ENCODE results near the gene PTPN14.

PTPN14 gene

DNA sequence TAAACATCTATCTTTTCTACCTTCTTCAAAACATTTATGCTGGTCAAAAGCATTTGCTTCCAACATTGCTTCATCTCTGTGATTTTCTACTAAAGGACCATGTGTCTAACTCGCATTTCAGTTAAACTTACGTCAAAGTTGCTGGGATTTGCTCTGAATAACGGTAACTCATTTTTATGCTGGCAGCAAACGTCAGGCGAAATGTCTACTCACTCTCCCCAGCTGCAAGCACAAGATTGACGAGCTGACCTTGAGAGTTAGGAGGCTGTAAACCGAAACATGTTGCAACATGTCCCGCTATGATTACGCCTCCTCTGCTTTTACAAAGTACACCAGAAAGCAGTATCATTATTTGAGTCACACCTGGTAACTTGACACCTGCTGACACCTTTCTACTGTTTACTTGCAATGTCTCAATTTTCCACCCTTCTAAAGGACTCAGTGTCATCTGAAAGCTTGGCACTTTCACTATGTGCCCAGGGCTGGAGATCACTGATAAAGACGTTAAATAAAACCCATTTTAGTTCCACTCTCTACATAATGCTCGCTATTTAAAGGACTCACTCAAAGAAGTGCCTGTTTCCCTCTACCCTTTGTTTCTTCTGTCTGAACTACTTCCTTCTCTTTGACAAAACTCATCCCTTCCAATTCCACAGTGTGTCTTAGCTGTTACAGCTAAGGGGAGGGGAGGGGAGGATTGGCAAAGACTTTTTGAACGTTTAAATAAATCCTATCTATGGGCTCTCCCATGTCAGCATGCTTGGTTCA, 111.9 kb downstream of the PTPN14 start (continued):
- peak; percentile 87 for TF ChIP-seq OSR2 (tag by site-specific recombination; IDR thresholded peaks at IDR 0.05)
- no peak for TF ChIP-seq ZNF16 (tag by site-specific recombination; IDR thresholded peaks at IDR 0.05; ENCODE audit: low read depth)
- TF ChIP-seq GLI4 (tag by site-specific recombination; IDR thresholded peaks at IDR 0.05) = 0 out of 2 replicates have a peak, but pooled peaks have one; percentile 53
- TF ChIP-seq ZNF830 (tag by site-specific recombination; IDR thresholded peaks at IDR 0.05; ENCODE audit: low read depth) = no peak
- TF ChIP-seq SP3 (tag by site-specific recombination; IDR thresholded peaks at IDR 0.05) = peak; percentile 61
- no peak for TF ChIP-seq SETDB1 (IDR thresholded peaks at IDR 0.05; ENCODE audit: insufficient read length, low read length)

DNA sequence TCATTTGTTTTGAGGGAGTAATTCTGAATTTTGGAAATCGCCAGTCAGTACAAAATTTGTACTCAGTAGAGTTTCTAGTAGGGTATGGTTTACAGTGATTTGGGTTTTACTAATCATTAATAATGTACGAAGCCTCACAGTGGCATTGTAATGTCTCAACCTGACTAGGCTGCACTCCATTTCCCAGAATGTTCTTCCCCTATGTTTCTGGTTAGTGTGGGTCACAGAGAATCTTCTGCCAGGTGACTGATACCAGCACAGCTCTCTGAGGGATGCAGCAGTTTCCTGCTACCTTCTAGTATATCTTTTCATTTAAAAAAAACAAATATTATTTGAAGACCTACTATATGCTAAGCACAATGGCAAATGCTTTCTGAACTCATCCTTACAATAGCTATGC, 112.9 kb downstream of the PTPN14 start:
- Histone ChIP-seq H3K27ac (ENCODE audit: extremely low read depth, low read depth, low read length) (no peak overlapping the region), H3K4me1 (ENCODE audit: control insufficient read depth, insufficient read depth, low read length) (peaks cover 16% of the 10 kb centered on the region), H3K9me3 (ENCODE audit: control insufficient read depth, insufficient read depth, low read depth, low read length) (no peaks in the 10 kb centered on the region), H3K36me3 (ENCODE audit: control insufficient read depth in 2 of 2, insufficient read depth in 1 of 2, low read length in 2 of 2) (no peaks in the 10 kb centered on the region), H3K4me3 (ENCODE audit: low read depth, low read length) (no peak overlapping the region)
- ChIA-PET POLR2A (no interaction called here), CTCF (interaction anchor here (0.7 kb wide), 1 partner anchor 89 kb away, joined by 3 read pairs; no protein-coding TSS in a partner anchor)
- no peak for TF ChIP-seq ZNF785 (tag by site-specific recombination; IDR thresholded peaks at IDR 0.05)
- TF ChIP-seq GFI1B (tag by site-specific recombination; IDR thresholded peaks at IDR 0.05) = no peak

DNA sequence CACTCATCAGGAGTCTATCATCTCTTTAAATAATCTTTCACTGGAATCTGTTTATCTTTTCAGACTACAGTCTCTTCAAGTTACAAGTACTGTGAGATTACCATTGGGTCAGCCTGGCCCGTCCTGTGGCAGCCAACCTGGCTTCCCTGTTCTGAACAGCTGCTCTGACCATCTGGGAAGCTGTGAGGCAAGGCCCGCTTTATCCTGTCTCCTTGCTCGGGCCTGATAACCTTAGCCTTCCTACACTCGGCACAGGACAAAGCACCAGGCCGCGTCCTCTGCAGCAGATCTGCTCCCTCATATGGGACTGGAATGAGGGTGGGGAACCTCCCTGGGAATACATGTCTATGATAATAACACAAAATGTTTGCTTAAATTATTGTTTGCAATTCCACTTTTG, 113.3 kb downstream of the PTPN14 start:
- H3K4me3 ChIP-seq (ENCODE audit: low read depth, low read length) = no peak overlapping the region
- no peak overlapping the region for H3K27ac ChIP-seq (ENCODE audit: extremely low read depth, low read depth, low read length)
- ChIA-PET CTCF (interaction anchor here (0.7 kb wide), 2 partner anchors 89 to 188 kb away, joined by 3 read pairs; no protein-coding TSS in a partner anchor), POLR2A (no interaction called here)
- H3K9me3 ChIP-seq (ENCODE audit: control insufficient read depth, insufficient read depth, low read depth, low read length) = no peaks in the 10 kb centered on the region
- H3K36me3 ChIP-seq (ENCODE audit: control insufficient read depth in 2 of 2, insufficient read depth in 1 of 2, low read length in 2 of 2) = no peaks in the 10 kb centered on the region
- TF ChIP-seq ZNF169 (tag by site-specific recombination; IDR thresholded peaks at IDR 0.05) (no peak), ZNF629 (tag by site-specific recombination; IDR thresholded peaks at IDR 0.05) (no peak), ZEB2 (tag by site-specific recombination; IDR thresholded peaks at IDR 0.05) (no peak), ZFP41 (tag by site-specific recombination; IDR thresholded peaks at IDR 0.05; ENCODE audit: borderline replicate concordance) (no peak), ZNF423 (tag by site-specific recombination; IDR thresholded peaks at IDR 0.05) (no peak), ZNF701 (tag by site-specific recombination; IDR thresholded peaks at IDR 0.05) (no peak), ZNF175 (tag by site-specific recombination; IDR thresholded peaks at IDR 0.05) (no peak), ZNF830 (tag by site-specific recombination; IDR thresholded peaks at IDR 0.05; ENCODE audit: low read depth) (no peak)
- TF ChIP-seq, protein P1, sequence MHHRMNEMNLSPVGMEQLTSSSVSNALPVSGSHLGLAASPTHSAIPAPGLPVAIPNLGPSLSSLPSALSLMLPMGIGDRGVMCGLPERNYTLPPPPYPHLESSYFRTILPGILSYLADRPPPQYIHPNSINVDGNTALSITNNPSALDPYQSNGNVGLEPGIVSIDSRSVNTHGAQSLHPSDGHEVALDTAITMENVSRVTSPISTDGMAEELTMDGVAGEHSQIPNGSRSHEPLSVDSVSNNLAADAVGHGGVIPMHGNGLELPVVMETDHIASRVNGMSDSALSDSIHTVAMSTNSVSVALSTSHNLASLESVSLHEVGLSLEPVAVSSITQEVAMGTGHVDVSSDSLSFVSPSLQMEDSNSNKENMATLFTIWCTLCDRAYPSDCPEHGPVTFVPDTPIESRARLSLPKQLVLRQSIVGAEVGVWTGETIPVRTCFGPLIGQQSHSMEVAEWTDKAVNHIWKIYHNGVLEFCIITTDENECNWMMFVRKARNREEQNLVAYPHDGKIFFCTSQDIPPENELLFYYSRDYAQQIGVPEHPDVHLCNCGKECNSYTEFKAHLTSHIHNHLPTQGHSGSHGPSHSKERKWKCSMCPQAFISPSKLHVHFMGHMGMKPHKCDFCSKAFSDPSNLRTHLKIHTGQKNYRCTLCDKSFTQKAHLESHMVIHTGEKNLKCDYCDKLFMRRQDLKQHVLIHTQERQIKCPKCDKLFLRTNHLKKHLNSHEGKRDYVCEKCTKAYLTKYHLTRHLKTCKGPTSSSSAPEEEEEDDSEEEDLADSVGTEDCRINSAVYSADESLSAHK (tag by site-specific recombination; IDR thresholded peaks at IDR 0.05) = no peak
- TF ChIP-seq, protein P2, sequence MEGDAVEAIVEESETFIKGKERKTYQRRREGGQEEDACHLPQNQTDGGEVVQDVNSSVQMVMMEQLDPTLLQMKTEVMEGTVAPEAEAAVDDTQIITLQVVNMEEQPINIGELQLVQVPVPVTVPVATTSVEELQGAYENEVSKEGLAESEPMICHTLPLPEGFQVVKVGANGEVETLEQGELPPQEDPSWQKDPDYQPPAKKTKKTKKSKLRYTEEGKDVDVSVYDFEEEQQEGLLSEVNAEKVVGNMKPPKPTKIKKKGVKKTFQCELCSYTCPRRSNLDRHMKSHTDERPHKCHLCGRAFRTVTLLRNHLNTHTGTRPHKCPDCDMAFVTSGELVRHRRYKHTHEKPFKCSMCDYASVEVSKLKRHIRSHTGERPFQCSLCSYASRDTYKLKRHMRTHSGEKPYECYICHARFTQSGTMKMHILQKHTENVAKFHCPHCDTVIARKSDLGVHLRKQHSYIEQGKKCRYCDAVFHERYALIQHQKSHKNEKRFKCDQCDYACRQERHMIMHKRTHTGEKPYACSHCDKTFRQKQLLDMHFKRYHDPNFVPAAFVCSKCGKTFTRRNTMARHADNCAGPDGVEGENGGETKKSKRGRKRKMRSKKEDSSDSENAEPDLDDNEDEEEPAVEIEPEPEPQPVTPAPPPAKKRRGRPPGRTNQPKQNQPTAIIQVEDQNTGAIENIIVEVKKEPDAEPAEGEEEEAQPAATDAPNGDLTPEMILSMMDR (tag by site-specific recombination; IDR thresholded peaks at IDR 0.05) = no peak
- TF ChIP-seq, protein P3, sequence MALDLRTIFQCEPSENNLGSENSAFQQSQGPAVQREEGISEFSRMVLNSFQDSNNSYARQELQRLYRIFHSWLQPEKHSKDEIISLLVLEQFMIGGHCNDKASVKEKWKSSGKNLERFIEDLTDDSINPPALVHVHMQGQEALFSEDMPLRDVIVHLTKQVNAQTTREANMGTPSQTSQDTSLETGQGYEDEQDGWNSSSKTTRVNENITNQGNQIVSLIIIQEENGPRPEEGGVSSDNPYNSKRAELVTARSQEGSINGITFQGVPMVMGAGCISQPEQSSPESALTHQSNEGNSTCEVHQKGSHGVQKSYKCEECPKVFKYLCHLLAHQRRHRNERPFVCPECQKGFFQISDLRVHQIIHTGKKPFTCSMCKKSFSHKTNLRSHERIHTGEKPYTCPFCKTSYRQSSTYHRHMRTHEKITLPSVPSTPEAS (tag by site-specific recombination; IDR thresholded peaks at IDR 0.05) = no peak
- TF ChIP-seq, protein P4, sequence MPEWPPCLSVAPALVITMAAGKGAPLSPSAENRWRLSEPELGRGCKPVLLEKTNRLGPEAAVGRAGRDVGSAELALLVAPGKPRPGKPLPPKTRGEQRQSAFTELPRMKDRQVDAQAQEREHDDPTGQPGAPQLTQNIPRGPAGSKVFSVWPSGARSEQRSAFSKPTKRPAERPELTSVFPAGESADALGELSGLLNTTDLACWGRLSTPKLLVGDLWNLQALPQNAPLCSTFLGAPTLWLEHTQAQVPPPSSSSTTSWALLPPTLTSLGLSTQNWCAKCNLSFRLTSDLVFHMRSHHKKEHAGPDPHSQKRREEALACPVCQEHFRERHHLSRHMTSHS (tag by site-specific recombination; IDR thresholded peaks at IDR 0.05) = no peak
- TF ChIP-seq, protein P5, sequence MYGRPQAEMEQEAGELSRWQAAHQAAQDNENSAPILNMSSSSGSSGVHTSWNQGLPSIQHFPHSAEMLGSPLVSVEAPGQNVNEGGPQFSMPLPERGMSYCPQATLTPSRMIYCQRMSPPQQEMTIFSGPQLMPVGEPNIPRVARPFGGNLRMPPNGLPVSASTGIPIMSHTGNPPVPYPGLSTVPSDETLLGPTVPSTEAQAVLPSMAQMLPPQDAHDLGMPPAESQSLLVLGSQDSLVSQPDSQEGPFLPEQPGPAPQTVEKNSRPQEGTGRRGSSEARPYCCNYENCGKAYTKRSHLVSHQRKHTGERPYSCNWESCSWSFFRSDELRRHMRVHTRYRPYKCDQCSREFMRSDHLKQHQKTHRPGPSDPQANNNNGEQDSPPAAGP (tag by site-specific recombination; IDR thresholded peaks at IDR 0.05) = no peak
- peaks cover 16% of the 10 kb centered on the region for H3K4me1 ChIP-seq (ENCODE audit: control insufficient read depth, insufficient read depth, low read length)

Measured in HEK293 (cell line).